ENCODE results near the gene APCDD1L.

Gene APCDD1L
- 0 to 0.54 (median 0.06) reads per million in 18 experiments for total RNA-seq

- DNase-seq = no peak
These were observed at the start of gene APCDD1L for GRCh38 chr20:58515233-58516212. APCDD1L (minus strand) TSS chr20:58515399; CDS start chr20:58514707, 692 bp downstream.

GRCh38 chr20:58559368-58559729 lies 44.1 kb upstream of the APCDD1L start:
- no peak for DNase-seq

- DNase-seq = no peak
These were observed 43.5 kb upstream of the APCDD1L start for GRCh38 chr20:58558486-58559367.

- no peak for DNase-seq
These were observed 42.6 kb upstream of the APCDD1L start for GRCh38 chr20:58557733-58558342.

GRCh38 chr20:58556961-58557360 lies 41.8 kb upstream of the APCDD1L start:
- no peak for DNase-seq

- no peak for DNase-seq
These were observed 40.0 kb upstream of the APCDD1L start for GRCh38 chr20:58555078-58555765.

GRCh38 chr20:58554541-58554940 lies 39.3 kb upstream of the APCDD1L start:
- no peak for DNase-seq

- no peak for DNase-seq
These were observed 38.6 kb upstream of the APCDD1L start for GRCh38 chr20:58553841-58554240.

GRCh38 chr20:58553166-58553696 lies 38.0 kb upstream of the APCDD1L start:
- no peak for DNase-seq

- no peak for DNase-seq
These were observed 37.3 kb upstream of the APCDD1L start for GRCh38 chr20:58552366-58552934.

- no peak for DNase-seq
These were observed 36.4 kb upstream of the APCDD1L start for GRCh38 chr20:58551631-58552030.

- no peak for DNase-seq
These were observed 35.3 kb upstream of the APCDD1L start for GRCh38 chr20:58550275-58551059.

- no peak for DNase-seq
These were observed 34.3 kb upstream of the APCDD1L start for GRCh38 chr20:58549231-58550209.

GRCh38 chr20:58547623-58548475 lies 32.6 kb upstream of the APCDD1L start:
- no peak for DNase-seq

- no peak for DNase-seq
These were observed 31.8 kb upstream of the APCDD1L start for GRCh38 chr20:58546756-58547622.

GRCh38 chr20:58546416-58546711 lies 31.2 kb upstream of the APCDD1L start:
- DNase-seq = no peak

- DNase-seq = no peak
These were observed 30.6 kb upstream of the APCDD1L start for GRCh38 chr20:58545565-58546415.
